Measurements from ENCODE around the gene IMPG1. TPM values are rescaled to one million over a fixed set of nuclear protein-coding genes. Genes with fewer than 3 reads are reported as not detected.

IMPG1 gene
- polyA plus RNA-seq (2011; rRNA removed): 0.15 TPM in 1 of 2 replicates, not detected in the other
- polyA minus RNA-seq (2011; rRNA and poly(A)+ RNA removed): not detected in 2 replicates

- CTCF ChIA-PET: no interaction called here
- DNase-seq (ENCODE audit: low read depth, low spot score): no peak
- no peaks in the 10 kb centered on the region for H3K9me3 ChIP-seq (ENCODE audit: control insufficient read depth, insufficient read depth, low read length)
- H3K4me3 ChIP-seq (ENCODE audit: low read depth, low read length): no peak within 1 kb of the TSS
- H3K27ac ChIP-seq (ENCODE audit: low read depth, low read length): no peak within 1 kb of the TSS
- no peaks in the 10 kb centered on the region for H3K27me3 ChIP-seq (ENCODE audit: control insufficient read depth, insufficient read depth, low read length)
- no peak for TF ChIP-seq CTCF (IDR thresholded peaks at IDR 0.05; ENCODE audit: low read depth, low read length)
- POLR2A ChIA-PET: no interaction called here
Observed at GRCh38 chr6:76072562-76072961, at the start of gene IMPG1. Gene IMPG1, minus strand, starts transcription at chr6:76072662. Its CDS starts 174 bp downstream, at chr6:76072488.

- Histone ChIP-seq H3K27me3 (ENCODE audit: control insufficient read depth, insufficient read depth, low read length) (no peaks in the 10 kb centered on the region), H3K9me3 (ENCODE audit: control insufficient read depth, insufficient read depth, low read length) (no peaks in the 10 kb centered on the region), H3K27ac (ENCODE audit: low read depth, low read length) (no peak overlapping the region), H3K4me3 (ENCODE audit: low read depth, low read length) (no peak overlapping the region)
- POLR2A ChIA-PET: no interaction called here
- no peak for TF ChIP-seq CTCF (IDR thresholded peaks at IDR 0.05; ENCODE audit: low read depth, low read length)
- no peak for DNase-seq (ENCODE audit: low read depth, low spot score)
- CTCF ChIA-PET: no interaction called here
Observed at GRCh38 chr6:76120302-76120701, 47.8 kb upstream of the IMPG1 start.

GRCh38 chr6:76073281-76073680, 819 bp upstream of the IMPG1 start:
- ChIA-PET CTCF (no interaction called here), POLR2A (no interaction called here)
- TF ChIP-seq CTCF (IDR thresholded peaks at IDR 0.05; ENCODE audit: low read depth, low read length): no peak
- Histone ChIP-seq H3K27ac (ENCODE audit: low read depth, low read length) (no peak overlapping the region), H3K4me3 (ENCODE audit: low read depth, low read length) (no peak overlapping the region), H3K9me3 (ENCODE audit: control insufficient read depth, insufficient read depth, low read length) (no peaks in the 10 kb centered on the region), H3K27me3 (ENCODE audit: control insufficient read depth, insufficient read depth, low read length) (no peaks in the 10 kb centered on the region)
- no peak for DNase-seq (ENCODE audit: low read depth, low spot score)

- Histone ChIP-seq H3K27me3 (ENCODE audit: control insufficient read depth, insufficient read depth, low read length) (no peaks in the 10 kb centered on the region), H3K9me3 (ENCODE audit: control insufficient read depth, insufficient read depth, low read length) (no peaks in the 10 kb centered on the region), H3K27ac (ENCODE audit: low read depth, low read length) (no peak overlapping the region), H3K4me3 (ENCODE audit: low read depth, low read length) (no peak overlapping the region)
- CTCF ChIA-PET: no interaction called here
- POLR2A ChIA-PET: no interaction called here
- DNase-seq (ENCODE audit: low read depth, low spot score): no peak
- no peak for TF ChIP-seq CTCF (IDR thresholded peaks at IDR 0.05; ENCODE audit: low read depth, low read length)
Observed at GRCh38 chr6:76057469-76057868, 15.0 kb downstream of the IMPG1 start.

GRCh38 chr6:76052314-76052713, 20.1 kb downstream of the IMPG1 start:
- Histone ChIP-seq H3K9me3 (ENCODE audit: control insufficient read depth, insufficient read depth, low read length) (no peaks in the 10 kb centered on the region), H3K4me3 (ENCODE audit: low read depth, low read length) (no peak overlapping the region), H3K27me3 (ENCODE audit: control insufficient read depth, insufficient read depth, low read length) (no peaks in the 10 kb centered on the region), H3K27ac (ENCODE audit: low read depth, low read length) (no peak overlapping the region)
- no peak for DNase-seq (ENCODE audit: low read depth, low spot score)
- TF ChIP-seq CTCF (IDR thresholded peaks at IDR 0.05; ENCODE audit: low read depth, low read length): no peak
- CTCF ChIA-PET: no interaction called here
- POLR2A ChIA-PET: no interaction called here
